PC-9 (cell line): ENCODE results near the gene SERTM2.

Experiments
- EZH2 ChIP-seq: fragments of 200-600 bp; sonication (generic); IDR thresholded peaks from 2 replicates; pipeline ENCODE4 v1.8.0; 2017; ENCODE audit warnings: antibody characterized with exemption, low read depth
- TF ChIP-seq, protein P1 (sequence below): fragments of 200-600 bp; sonication (generic); conservative IDR thresholded peaks from 2 replicates; pipeline ENCODE4 v1.6.1; 2017; ENCODE audit warnings: mixed run types, antibody characterized with exemption, mild to moderate bottlenecking, moderate library complexity

DNA sequence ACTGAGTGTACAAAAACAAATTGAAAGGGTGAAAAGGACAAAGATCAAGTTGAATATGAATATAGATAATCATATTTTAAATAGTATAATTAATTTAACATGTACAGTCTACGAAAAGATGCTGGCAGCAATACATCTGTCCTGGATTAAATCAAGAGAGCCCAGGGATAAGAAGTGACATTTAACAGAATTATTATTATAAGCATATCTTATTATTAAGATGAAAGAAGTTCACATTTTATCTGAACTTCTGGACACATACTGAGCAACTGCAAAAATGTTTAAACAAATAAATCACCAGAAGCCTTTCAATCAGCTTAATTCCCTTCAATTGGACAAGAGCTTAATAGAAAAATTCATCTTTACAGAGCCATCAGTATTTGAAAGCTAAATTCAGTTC is 50.4 kb downstream of the SERTM2 start:
- TF ChIP-seq, protein P1, sequence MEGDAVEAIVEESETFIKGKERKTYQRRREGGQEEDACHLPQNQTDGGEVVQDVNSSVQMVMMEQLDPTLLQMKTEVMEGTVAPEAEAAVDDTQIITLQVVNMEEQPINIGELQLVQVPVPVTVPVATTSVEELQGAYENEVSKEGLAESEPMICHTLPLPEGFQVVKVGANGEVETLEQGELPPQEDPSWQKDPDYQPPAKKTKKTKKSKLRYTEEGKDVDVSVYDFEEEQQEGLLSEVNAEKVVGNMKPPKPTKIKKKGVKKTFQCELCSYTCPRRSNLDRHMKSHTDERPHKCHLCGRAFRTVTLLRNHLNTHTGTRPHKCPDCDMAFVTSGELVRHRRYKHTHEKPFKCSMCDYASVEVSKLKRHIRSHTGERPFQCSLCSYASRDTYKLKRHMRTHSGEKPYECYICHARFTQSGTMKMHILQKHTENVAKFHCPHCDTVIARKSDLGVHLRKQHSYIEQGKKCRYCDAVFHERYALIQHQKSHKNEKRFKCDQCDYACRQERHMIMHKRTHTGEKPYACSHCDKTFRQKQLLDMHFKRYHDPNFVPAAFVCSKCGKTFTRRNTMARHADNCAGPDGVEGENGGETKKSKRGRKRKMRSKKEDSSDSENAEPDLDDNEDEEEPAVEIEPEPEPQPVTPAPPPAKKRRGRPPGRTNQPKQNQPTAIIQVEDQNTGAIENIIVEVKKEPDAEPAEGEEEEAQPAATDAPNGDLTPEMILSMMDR, result no peak
- TF ChIP-seq EZH2, result no peak
